NK-92 treated with Interleukin-12 subunit alpha and Interleukin-12 subunit beta, amount 100 ng/mL, for 24 hours (cell line): ENCODE measurements around the gene ERFL.
"Not testable (repeated sequence)": the region's sequence is repeated elsewhere in the genome, so short reads cannot be mapped to it uniquely, and the experiment has no call there.

ENCODE experiments used
- DNase-seq: peaks from one replicate; lab custom pipeline; 2025; lab: John Stamatoyannopoulos, UW

Gene ERFL

GRCh38 chr19:41877916-41878905, 50.0 kb downstream of the ERFL start:
- no peak for DNase-seq

GRCh38 chr19:41876847-41877832, 51.1 kb downstream of the ERFL start, which contains the start of gene CD79A:
Gene CD79A (plus strand): TSS chr19:41877279. CDS start chr19:41877305, 26 bp downstream.
- DNase-seq: no peak

GRCh38 chr19:41875973-41876372, 52.3 kb downstream of the ERFL start:
- DNase-seq: not testable (repeated sequence)

GRCh38 chr19:41872775-41873647, 55.2 kb downstream of the ERFL start:
- DNase-seq: peak; percentile 37

GRCh38 chr19:41872384-41872774, 55.9 kb downstream of the ERFL start:
- DNase-seq: no peak

- DNase-seq: peak; percentile 57
Measured at GRCh38 chr19:41871573-41872383, 56.5 kb downstream of the ERFL start.

GRCh38 chr19:41870401-41870873, 57.8 kb downstream of the ERFL start:
- no peak for DNase-seq

- DNase-seq: no peak
Measured at GRCh38 chr19:41869374-41869955, 58.8 kb downstream of the ERFL start.

GRCh38 chr19:41868989-41869300, 59.3 kb downstream of the ERFL start:
- DNase-seq: no peak

- DNase-seq: no peak
Measured at GRCh38 chr19:41868120-41868988, 59.9 kb downstream of the ERFL start.

GRCh38 chr19:41866284-41866683, 62.0 kb downstream of the ERFL start:
- no peak for DNase-seq

GRCh38 chr19:41864374-41864773, 63.9 kb downstream of the ERFL start:
- DNase-seq: no peak

GRCh38 chr19:41863209-41863931, 64.9 kb downstream of the ERFL start:
- DNase-seq: no peak

- no peak for DNase-seq
Measured at GRCh38 chr19:41862445-41862986, 65.7 kb downstream of the ERFL start.

- no peak for DNase-seq
Measured at GRCh38 chr19:41861846-41862245, 66.4 kb downstream of the ERFL start.

- DNase-seq: no peak
Measured at GRCh38 chr19:41861116-41861768, 67.0 kb downstream of the ERFL start.

- no peak for DNase-seq
Measured at GRCh38 chr19:41860419-41861115, 67.7 kb downstream of the ERFL start.
